ENCODE results near the gene AADAC. TPM values are rescaled to one million over a fixed set of nuclear protein-coding genes. Genes with fewer than 3 reads are reported as not detected.

Gene AADAC
- total and polyA plus RNA-seq, 4 donors, result 4.4 to 33.3 (median 8.2) TPM

DNA sequence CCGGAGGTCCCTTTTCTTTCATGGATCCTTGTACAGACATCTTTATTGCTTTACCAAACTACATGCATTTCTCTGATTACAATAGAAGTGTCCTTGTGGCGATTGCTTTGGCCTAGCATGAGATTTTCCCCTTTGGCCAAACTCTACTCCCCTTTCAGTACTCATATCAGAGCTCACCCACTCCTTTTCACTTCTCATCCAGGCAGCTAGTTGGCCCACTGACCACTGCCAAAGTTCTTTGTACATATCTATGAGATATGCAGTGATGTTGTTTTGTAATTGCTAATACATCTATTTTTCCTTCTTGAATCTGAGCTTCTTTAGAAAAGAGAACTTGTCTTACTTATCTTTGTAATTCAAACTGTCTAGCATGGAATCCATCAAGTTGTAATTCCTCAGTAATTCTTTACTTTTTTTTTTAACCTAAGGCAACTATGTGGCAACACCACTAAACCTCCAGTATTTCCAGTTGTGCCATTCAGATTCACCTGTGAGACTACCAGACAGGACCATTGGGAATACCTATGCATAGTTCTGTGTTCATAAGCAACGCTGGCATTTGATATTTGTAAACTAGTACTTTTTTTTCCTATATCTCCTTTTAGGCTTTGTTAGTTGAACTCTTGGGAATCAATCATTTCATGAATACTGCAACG, 41.0 kb upstream of the AADAC start:
- ATAC-seq (ENCODE audit: insufficient read depth, low FRiP score), result no peak
- WGBS, 2 donors, result 91 to 97% methylated on average over 4 of the region's 4 CpGs
- Histone ChIP-seq H3K4me3 (no peak overlapping the region), H3K27ac (ENCODE audit: low read depth in 1 of 2, low read length in 1 of 2) (no peak overlapping the region), H3K9me3 (ENCODE audit: control insufficient read depth in 4 of 4, insufficient read depth in 3 of 4, low read length in 3 of 4) (no peaks in the 10 kb centered on the region), H3K27me3 (ENCODE audit: control insufficient read depth in 3 of 3, insufficient read depth in 3 of 3, low read length in 2 of 3) (no peaks in the 10 kb centered on the region), H3K36me3 (ENCODE audit: control insufficient read depth in 4 of 4, insufficient read depth in 4 of 4, low read length in 4 of 4) (no peaks in the 10 kb centered on the region), H3K9ac (ENCODE audit: insufficient read depth in 1 of 2, low read length in 2 of 2) (no peak overlapping the region), H3K4me1 (ENCODE audit: control insufficient read depth in 5 of 5, insufficient read depth in 5 of 5, low read length in 5 of 5) (peaks cover 2 to 17% (median 4%) of the 10 kb centered on the region in 5 donors)
- no peak for DNase-seq
- TF ChIP-seq, protein P1, sequence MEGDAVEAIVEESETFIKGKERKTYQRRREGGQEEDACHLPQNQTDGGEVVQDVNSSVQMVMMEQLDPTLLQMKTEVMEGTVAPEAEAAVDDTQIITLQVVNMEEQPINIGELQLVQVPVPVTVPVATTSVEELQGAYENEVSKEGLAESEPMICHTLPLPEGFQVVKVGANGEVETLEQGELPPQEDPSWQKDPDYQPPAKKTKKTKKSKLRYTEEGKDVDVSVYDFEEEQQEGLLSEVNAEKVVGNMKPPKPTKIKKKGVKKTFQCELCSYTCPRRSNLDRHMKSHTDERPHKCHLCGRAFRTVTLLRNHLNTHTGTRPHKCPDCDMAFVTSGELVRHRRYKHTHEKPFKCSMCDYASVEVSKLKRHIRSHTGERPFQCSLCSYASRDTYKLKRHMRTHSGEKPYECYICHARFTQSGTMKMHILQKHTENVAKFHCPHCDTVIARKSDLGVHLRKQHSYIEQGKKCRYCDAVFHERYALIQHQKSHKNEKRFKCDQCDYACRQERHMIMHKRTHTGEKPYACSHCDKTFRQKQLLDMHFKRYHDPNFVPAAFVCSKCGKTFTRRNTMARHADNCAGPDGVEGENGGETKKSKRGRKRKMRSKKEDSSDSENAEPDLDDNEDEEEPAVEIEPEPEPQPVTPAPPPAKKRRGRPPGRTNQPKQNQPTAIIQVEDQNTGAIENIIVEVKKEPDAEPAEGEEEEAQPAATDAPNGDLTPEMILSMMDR (IDR thresholded peaks at IDR 0.05; ENCODE audit: control extremely low read depth, extremely low read depth), result no peak

DNA sequence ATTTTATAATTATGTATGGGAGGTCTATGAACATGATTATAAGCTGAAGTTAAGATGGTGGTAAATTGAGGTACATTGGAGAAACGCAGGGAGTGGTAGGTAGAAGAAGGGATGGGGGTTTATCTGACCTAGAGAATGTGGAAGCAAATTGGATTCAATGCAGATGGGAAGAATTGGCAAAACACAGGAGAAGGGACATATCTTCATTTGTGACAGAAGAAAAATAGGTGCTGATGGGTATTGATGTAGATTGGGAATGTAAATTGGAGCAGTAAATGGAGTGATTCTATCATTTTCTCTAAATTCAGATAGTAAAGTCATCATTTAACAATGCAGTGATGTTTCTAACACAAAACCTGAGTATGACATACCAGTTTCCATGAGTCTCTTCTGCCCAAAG, 39.7 kb upstream of the AADAC start:
- Histone ChIP-seq H3K27ac (ENCODE audit: low read depth in 1 of 2, low read length in 1 of 2) (no peak overlapping the region), H3K4me1 (ENCODE audit: control insufficient read depth in 5 of 5, insufficient read depth in 5 of 5, low read length in 5 of 5) (peaks cover 2 to 17% (median 4%) of the 10 kb centered on the region in 5 donors), H3K9ac (ENCODE audit: insufficient read depth in 1 of 2, low read length in 2 of 2) (no peak overlapping the region), H3K36me3 (ENCODE audit: control insufficient read depth in 4 of 4, insufficient read depth in 4 of 4, low read length in 4 of 4) (no peaks in the 10 kb centered on the region), H3K4me3 (no peak overlapping the region), H3K9me3 (ENCODE audit: control insufficient read depth in 4 of 4, insufficient read depth in 3 of 4, low read length in 3 of 4) (no peaks in the 10 kb centered on the region), H3K27me3 (ENCODE audit: control insufficient read depth in 3 of 3, insufficient read depth in 3 of 3, low read length in 2 of 3) (no peaks in the 10 kb centered on the region)
- TF ChIP-seq, protein P1 (IDR thresholded peaks at IDR 0.05; ENCODE audit: control extremely low read depth, extremely low read depth), result no peak
- ATAC-seq (ENCODE audit: insufficient read depth, low FRiP score), result no peak
- 93 to 98% methylated on average over 1 of the region's 1 CpG for WGBS, 2 donors
- DNase-seq, result no peak

DNA sequence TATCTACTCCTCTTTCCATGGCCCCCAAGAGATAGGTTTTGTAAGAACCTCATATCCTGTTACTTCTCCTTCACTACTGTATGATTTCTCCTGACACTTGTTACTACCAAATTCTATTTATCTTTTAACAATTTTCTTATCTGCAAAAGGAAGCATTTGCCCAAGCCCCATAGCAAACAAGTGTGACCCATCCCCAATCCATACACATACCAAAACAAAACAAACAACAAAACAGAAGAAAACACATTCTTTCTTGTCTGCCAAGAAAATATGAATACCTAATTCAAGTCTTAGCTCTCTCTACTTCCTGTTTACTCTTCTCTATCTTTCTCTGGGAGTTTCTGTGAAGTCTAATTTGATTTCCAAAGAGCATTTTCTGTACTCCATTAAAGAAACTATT, 39.0 kb upstream of the AADAC start:
- Histone ChIP-seq H3K4me3 (no peak overlapping the region), H3K27ac (ENCODE audit: low read depth in 1 of 2, low read length in 1 of 2) (no peak overlapping the region), H3K9ac (ENCODE audit: insufficient read depth in 1 of 2, low read length in 2 of 2) (no peak overlapping the region), H3K36me3 (ENCODE audit: control insufficient read depth in 4 of 4, insufficient read depth in 4 of 4, low read length in 4 of 4) (no peaks in the 10 kb centered on the region), H3K9me3 (ENCODE audit: control insufficient read depth in 4 of 4, insufficient read depth in 3 of 4, low read length in 3 of 4) (no peaks in the 10 kb centered on the region), H3K4me1 (ENCODE audit: control insufficient read depth in 5 of 5, insufficient read depth in 5 of 5, low read length in 5 of 5) (peaks cover 2 to 16% (median 4%) of the 10 kb centered on the region in 5 donors), H3K27me3 (ENCODE audit: control insufficient read depth in 3 of 3, insufficient read depth in 3 of 3, low read length in 2 of 3) (no peaks in the 10 kb centered on the region)
- DNase-seq, result no peak
- no peak for ATAC-seq (ENCODE audit: insufficient read depth, low FRiP score)
- TF ChIP-seq, protein P1 (IDR thresholded peaks at IDR 0.05; ENCODE audit: control extremely low read depth, extremely low read depth), result no peak

Measured in lung (tissue), 12 donors.